GM23248 (cell line): ENCODE results near the gene ERCC1.

Experiments used
- EZH2 ChIP-seq: fragments of 200-600 bp; sonication (generic); IDR thresholded peaks from 2 replicates; pipeline ENCODE4 v1.6.1; 2018; ENCODE audit warnings: antibody characterized with exemption, mild to moderate bottlenecking; ENCODE audit not compliant: insufficient read depth, poor library complexity, severe bottlenecking
- EZH2phosphoT487 ChIP-seq: fragments of 200-600 bp; sonication (generic); IDR thresholded peaks from 2 replicates; pipeline ENCODE4 v1.6.1; 2018; ENCODE audit warnings: antibody characterized with exemption, moderate library complexity, mild to moderate bottlenecking, low read depth; ENCODE audit not compliant: insufficient read depth

DNA sequence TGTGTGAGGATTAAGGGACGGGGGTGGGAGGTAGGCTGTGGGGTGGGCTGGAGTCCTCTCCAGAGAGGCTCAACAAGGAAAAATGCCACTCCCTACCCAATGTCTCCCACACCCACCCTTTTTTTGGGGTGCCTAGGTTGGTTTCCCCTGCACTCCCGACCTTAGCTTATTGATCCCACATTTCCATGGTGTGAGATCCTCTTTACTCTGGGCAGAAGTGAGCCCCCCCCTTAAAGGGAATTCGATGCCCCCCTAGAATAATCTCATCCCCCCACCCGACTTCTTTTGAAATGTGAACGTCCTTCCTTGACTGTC lies 49.6 kb upstream of the ERCC1 start:
- TF ChIP-seq EZH2 (no peak), EZH2phosphoT487 (no peak)
